ENCODE results near the gene XYLT2. TPM values are rescaled to one million over a fixed set of nuclear protein-coding genes. Genes with fewer than 3 reads are reported as not detected.

Gene XYLT2
- total RNA-seq, 2 experiments from 2014 or later: 22.5 to 25.5 TPM

DNA sequence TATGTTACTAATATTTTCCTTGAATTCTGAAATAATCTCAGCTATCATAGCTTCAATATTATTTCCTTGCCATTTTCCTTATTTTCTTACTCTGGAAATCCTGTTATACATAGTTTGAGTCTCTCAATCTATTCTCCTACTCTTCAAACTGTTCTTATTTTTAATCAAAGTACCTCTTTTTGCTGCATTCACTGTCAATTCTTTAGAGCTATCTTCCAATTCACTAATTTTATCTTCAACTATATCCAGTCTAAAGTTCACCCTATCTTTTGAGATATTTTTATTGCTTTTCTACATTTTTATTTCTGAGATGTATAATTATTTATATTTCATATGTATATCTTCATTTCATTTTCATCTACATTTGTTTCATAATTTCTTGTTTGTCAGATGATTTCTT lies 7.3 kb upstream of the XYLT2 start:
- Histone ChIP-seq H3K9me2 (ENCODE audit: insufficient read depth, low read length) (no peaks in the 10 kb centered on the region), H3K36me3 (ENCODE audit: insufficient read depth, low read length) (no peaks in the 10 kb centered on the region), H4K20me1 (ENCODE audit: insufficient read depth, low read length) (no peaks in the 10 kb centered on the region), H2AFZ (ENCODE audit: low read length) (no peak overlapping the region), H3K4me2 (ENCODE audit: low read length) (no peak overlapping the region), H3K27ac (ENCODE audit: low read depth, low read length, poor library complexity, severe bottlenecking) (no peak overlapping the region), H3K4me3 (ENCODE audit: low read depth, low read length, poor library complexity, severe bottlenecking) (no peak overlapping the region), H3K79me2 (ENCODE audit: insufficient read depth, low read depth, low read length) (no peaks in the 10 kb centered on the region), H3K9me3 (ENCODE audit: low read length) (peaks cover 13% of the 10 kb centered on the region; the same call in 1 of the 2 replicates), H3K4me1 (ENCODE audit: insufficient read depth, low read length, poor library complexity, severe bottlenecking) (no peaks in the 10 kb centered on the region)
- TF ChIP-seq, protein P1, sequence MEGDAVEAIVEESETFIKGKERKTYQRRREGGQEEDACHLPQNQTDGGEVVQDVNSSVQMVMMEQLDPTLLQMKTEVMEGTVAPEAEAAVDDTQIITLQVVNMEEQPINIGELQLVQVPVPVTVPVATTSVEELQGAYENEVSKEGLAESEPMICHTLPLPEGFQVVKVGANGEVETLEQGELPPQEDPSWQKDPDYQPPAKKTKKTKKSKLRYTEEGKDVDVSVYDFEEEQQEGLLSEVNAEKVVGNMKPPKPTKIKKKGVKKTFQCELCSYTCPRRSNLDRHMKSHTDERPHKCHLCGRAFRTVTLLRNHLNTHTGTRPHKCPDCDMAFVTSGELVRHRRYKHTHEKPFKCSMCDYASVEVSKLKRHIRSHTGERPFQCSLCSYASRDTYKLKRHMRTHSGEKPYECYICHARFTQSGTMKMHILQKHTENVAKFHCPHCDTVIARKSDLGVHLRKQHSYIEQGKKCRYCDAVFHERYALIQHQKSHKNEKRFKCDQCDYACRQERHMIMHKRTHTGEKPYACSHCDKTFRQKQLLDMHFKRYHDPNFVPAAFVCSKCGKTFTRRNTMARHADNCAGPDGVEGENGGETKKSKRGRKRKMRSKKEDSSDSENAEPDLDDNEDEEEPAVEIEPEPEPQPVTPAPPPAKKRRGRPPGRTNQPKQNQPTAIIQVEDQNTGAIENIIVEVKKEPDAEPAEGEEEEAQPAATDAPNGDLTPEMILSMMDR (conservative IDR thresholded peaks at IDR 0.05; ENCODE audit: low read length): no peak
- TF ChIP-seq EZH2phosphoT487 (IDR thresholded peaks at IDR 0.05; ENCODE audit: borderline replicate concordance, low read depth, low read length): no peak
- POLR2A ChIA-PET: no interaction called here
- CTCF ChIA-PET (ENCODE audit: unreplicated experiment): no interaction called here
- BruUV-seq (replicated peaks): no TSS peak
- intact Hi-C loops (cut with micrococcal nuclease; ENCODE audit: unreplicated experiment): no loop called here
- DNase-seq (ENCODE audit: low spot score): no peak

DNA sequence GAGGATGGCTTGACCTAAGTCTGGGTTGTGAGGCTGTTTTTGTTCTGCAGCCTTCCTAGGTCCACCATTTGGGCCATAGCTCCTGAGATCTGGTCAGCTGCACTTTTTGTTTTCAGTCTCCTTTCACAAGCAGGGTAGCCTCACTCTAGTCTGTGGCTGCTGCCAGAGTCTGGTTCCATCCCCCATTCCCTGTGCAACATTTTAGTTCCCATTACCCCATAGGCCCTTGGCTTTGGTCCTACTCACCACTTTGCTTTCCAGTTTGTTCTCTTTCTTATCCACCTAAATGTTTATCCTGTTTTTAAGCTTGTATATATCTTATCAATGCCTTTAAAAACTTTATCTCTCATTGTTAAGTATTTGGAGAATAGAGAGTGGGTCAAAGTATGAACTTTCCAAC lies 6.5 kb upstream of the XYLT2 start:
- intact Hi-C loops (cut with micrococcal nuclease; ENCODE audit: unreplicated experiment): no loop called here
- Histone ChIP-seq H3K79me2 (ENCODE audit: insufficient read depth, low read depth, low read length) (no peaks in the 10 kb centered on the region), H3K36me3 (ENCODE audit: insufficient read depth, low read length) (no peaks in the 10 kb centered on the region), H3K4me3 (ENCODE audit: low read depth, low read length, poor library complexity, severe bottlenecking) (no peak overlapping the region), H3K4me1 (ENCODE audit: insufficient read depth, low read length, poor library complexity, severe bottlenecking) (no peaks in the 10 kb centered on the region), H3K9me3 (ENCODE audit: low read length) (peaks cover 13% of the 10 kb centered on the region; the same call in 1 of the 2 replicates), H4K20me1 (ENCODE audit: insufficient read depth, low read length) (no peaks in the 10 kb centered on the region), H3K9me2 (ENCODE audit: insufficient read depth, low read length) (no peaks in the 10 kb centered on the region), H2AFZ (ENCODE audit: low read length) (no peak overlapping the region), H3K4me2 (ENCODE audit: low read length) (no peak overlapping the region), H3K27ac (ENCODE audit: low read depth, low read length, poor library complexity, severe bottlenecking) (no peak overlapping the region)
- ChIA-PET CTCF (ENCODE audit: unreplicated experiment) (no interaction called here), POLR2A (no interaction called here)
- no peak for DNase-seq (ENCODE audit: low spot score)
- TF ChIP-seq, protein P1 (conservative IDR thresholded peaks at IDR 0.05; ENCODE audit: low read length): no peak
- TF ChIP-seq EZH2phosphoT487 (IDR thresholded peaks at IDR 0.05; ENCODE audit: borderline replicate concordance, low read depth, low read length): no peak
- no TSS peak for BruUV-seq (replicated peaks)

DNA sequence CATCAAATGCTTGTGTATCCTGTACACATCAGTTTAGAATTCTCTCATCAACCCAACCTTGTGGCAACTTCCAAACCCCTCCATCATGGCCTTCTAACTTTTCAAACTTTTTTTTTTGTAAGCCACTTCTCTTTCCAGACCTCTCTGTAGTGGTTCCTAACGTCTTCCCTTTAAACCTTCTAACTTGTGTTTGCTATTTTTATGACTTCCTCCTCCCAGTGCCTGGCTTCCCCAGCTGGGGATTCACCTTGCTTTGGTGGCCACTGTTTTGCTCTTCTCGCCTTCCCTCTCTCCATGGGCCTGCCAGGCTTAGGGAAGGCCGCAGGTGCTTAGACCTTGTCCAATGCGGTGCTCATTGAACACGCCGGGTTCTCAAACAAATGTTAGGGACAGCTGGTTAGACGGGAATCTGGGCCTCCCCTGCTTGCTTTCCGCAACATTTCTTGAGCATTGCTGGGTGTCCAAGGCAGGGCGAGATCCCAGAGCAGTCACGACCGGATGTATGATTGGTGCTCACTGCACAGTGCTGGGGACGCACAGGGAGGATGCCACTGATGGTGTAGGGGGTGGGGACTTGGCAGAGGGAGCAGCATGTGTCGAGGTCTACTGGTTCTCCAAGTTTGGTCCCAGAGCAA lies 1.1 kb upstream of the XYLT2 start:
- Histone ChIP-seq H3K79me2 (ENCODE audit: insufficient read depth, low read depth, low read length) (no peaks in the 10 kb centered on the region; the same call in 1 of the 2 replicates), H3K4me2 (ENCODE audit: low read length) (peak overlapping the region; percentile 72), H2AFZ (ENCODE audit: low read length) (peak overlapping the region; percentile 72; the same call in 1 of the 2 replicates), H3K27ac (ENCODE audit: low read depth, low read length, poor library complexity, severe bottlenecking) (no peak overlapping the region), H3K9me2 (ENCODE audit: insufficient read depth, low read length) (no peaks in the 10 kb centered on the region), H4K20me1 (ENCODE audit: insufficient read depth, low read length) (no peaks in the 10 kb centered on the region), H3K36me3 (ENCODE audit: insufficient read depth, low read length) (no peaks in the 10 kb centered on the region), H3K4me3 (ENCODE audit: low read depth, low read length, poor library complexity, severe bottlenecking) (peak overlapping the region; percentile 66), H3K9me3 (ENCODE audit: low read length) (no peaks in the 10 kb centered on the region), H3K4me1 (ENCODE audit: insufficient read depth, low read length, poor library complexity, severe bottlenecking) (peaks cover 16% of the 10 kb centered on the region)
- ChIA-PET CTCF (ENCODE audit: unreplicated experiment) (no interaction called here), POLR2A (no interaction called here)
- DNase-seq (ENCODE audit: low spot score): no peak
- TF ChIP-seq EZH2phosphoT487 (IDR thresholded peaks at IDR 0.05; ENCODE audit: borderline replicate concordance, low read depth, low read length): no peak
- TF ChIP-seq, protein P1 (conservative IDR thresholded peaks at IDR 0.05; ENCODE audit: low read length): no peak
- intact Hi-C loops (cut with micrococcal nuclease; ENCODE audit: unreplicated experiment): loop anchor here (5.0 kb wide), 1 partner anchor 132 kb away; the partner anchor contains the start of gene RSAD1
- no TSS peak for BruUV-seq (replicated peaks)

All from OCI-LY7 (cell line).